ENCODE data around the gene CACNB4. TPM values are rescaled to one million over a fixed set of nuclear protein-coding genes. Genes with fewer than 3 reads are reported as not detected.

The CACNB4 gene
- total and polyA plus RNA-seq, 2 of the 4 experiments (the other 2 are of a cell fraction): 0.12 to 0.36 TPM

- Histone ChIP-seq H3K23ac (ENCODE audit: low read depth, low read length) (no peak overlapping the region), H2AFZ (replicated peaks; ENCODE audit: low read length, poor library complexity) (no peak overlapping the region), H4K8ac (ENCODE audit: low read depth in 2 of 2, low read length in 2 of 2) (no peak overlapping the region), H2BK5ac (ENCODE audit: low read depth, low read length, poor library complexity, severe bottlenecking) (no peak overlapping the region), H3K18ac (ENCODE audit: low read depth, low read length) (no peak overlapping the region), H2BK15ac (ENCODE audit: low read depth, low read length) (no peak overlapping the region), H3K4me2 (ENCODE audit: low read depth, low read length) (no peak overlapping the region), H3K4ac (ENCODE audit: low read depth, low read length) (no peak overlapping the region), H3K27ac (ENCODE audit: insufficient read depth, low read length) (no peak overlapping the region), H4K20me1 (ENCODE audit: insufficient read depth, low read length) (no peaks in the 10 kb centered on the region), H2AK5ac (ENCODE audit: low read depth, low read length) (no peak overlapping the region), H3K56ac (ENCODE audit: extremely low read depth, insufficient read depth, low read length) (no peak overlapping the region), H2AK9ac (replicated peaks; ENCODE audit: low read depth, low read length, poor library complexity) (no peak overlapping the region), H2BK20ac (ENCODE audit: low read depth, low read length) (no peak overlapping the region), H4K91ac (ENCODE audit: insufficient read depth, low read depth, low read length) (no peak overlapping the region), H3K14ac (replicated peaks; ENCODE audit: low read depth, low read length) (no peak overlapping the region), H3K9me1 (ENCODE audit: insufficient read depth, low read length) (peaks cover 2% of the 10 kb centered on the region), H3K4me1 (ENCODE audit: control insufficient read depth, insufficient read depth, low read length) (no peaks in the 10 kb centered on the region), H3K79me1 (ENCODE audit: low read depth in 1 of 2, low read length in 2 of 2) (no peaks in the 10 kb centered on the region), H3K9ac (ENCODE audit: low read depth, low read length) (no peak overlapping the region), H3K36me3 (ENCODE audit: control insufficient read depth, insufficient read depth, low read length) (peaks cover 10% of the 10 kb centered on the region), H3K9me3 (ENCODE audit: control insufficient read depth, insufficient read depth, low read length) (no peaks in the 10 kb centered on the region), H4K5ac (ENCODE audit: low read depth, low read length) (no peak overlapping the region), H3K27me3 (ENCODE audit: control insufficient read depth, insufficient read depth, low read length) (no peaks in the 10 kb centered on the region), H3K4me3 (ENCODE audit: insufficient read depth, low read depth, low read length) (no peak overlapping the region), H2BK120ac (ENCODE audit: low read depth, low read length) (no peak overlapping the region)
- dilution Hi-C loops (cut with HindIII; ENCODE audit: low sequenced_read_pairs, unreplicated experiment) (no loop called here), in situ Hi-C loops (cut with MboI; ENCODE audit: low sequenced_read_pairs) (no loop called here), intact Hi-C loops (cut with micrococcal nuclease) (no loop called here)
- CTCF ChIA-PET: no interaction called here
- ATAC-seq (ENCODE audit: low read depth): no peak
- WGBS, 2 experiments (ENCODE audit: extremely low coverage in 2 of 2, insufficient read length in 1 of 2): no CpG with 5 or more reads among the region's 2 CpGs
- TF ChIP-seq ELK1 (IDR thresholded peaks at IDR 0.05; ENCODE audit: borderline replicate concordance, low read depth, low read length) (no peak), RFX5 (IDR thresholded peaks at IDR 0.05; ENCODE audit: low read depth, low read length) (no peak), BHLHE40 (IDR thresholded peaks at IDR 0.05; ENCODE audit: low read depth, low read length) (no peak), NFE2L2 (IDR thresholded peaks at IDR 0.05; ENCODE audit: low read depth, low read length) (no peak), POLR2A (IDR thresholded peaks at IDR 0.05; ENCODE audit: low read depth, low read length) (no peak), RCOR1 (IDR thresholded peaks at IDR 0.05; ENCODE audit: insufficient replicate concordance, low read length) (no peak)
- POLR2A ChIA-PET (ENCODE audit: unreplicated experiment): interaction anchor here (0.6 kb wide), 1 partner anchor 8 kb away, joined by 5 read pairs; no protein-coding TSS in a partner anchor
- no TSS peak for BruUV-seq (replicated peaks)
- DNase-seq: no peak
Measured at GRCh38 chr2:151783133-151783520, 315.7 kb downstream of the CACNB4 start.

Small RNAs within 50 kb of the gene (microRNA-seq; reads per million reads assigned to microRNA genes)
- not detected for gene RPL30P2 (ENCODE audit: insufficient read depth, insufficient read length)

Small RNAs within 50 kb of the gene (small RNA-seq; reads per million reads assigned to genes)
- gene RPL30P2: 0 to 0.46 (median 0) reads per million in 5 experiments

Other genes starting within 250 kb of the CACNB4 start
- 29.2 and 55.0 TPM in 2 replicates for gene STAM2, start 76.7 kb upstream of the CACNB4 start, total RNA-seq (2012; rRNA removed)
- 10.1 and 12.5 TPM in 2 replicates for gene STAM2, start 76.7 kb upstream of the CACNB4 start, polyA plus RNA-seq (2012; rRNA removed)
- gene FMNL2, start 236.1 kb upstream of the CACNB4 start, total RNA-seq (2012; rRNA removed): 10.9 and 15.6 TPM in 2 replicates
- gene FMNL2, start 236.1 kb upstream of the CACNB4 start, polyA plus RNA-seq (2012; rRNA removed): 8.5 and 11.4 TPM in 2 replicates